Lower lobe of right lung (tissue), 2 donors: ENCODE data around the gene GRID1. TPM values are rescaled to one million over a fixed set of nuclear protein-coding genes. Genes with fewer than 3 reads are reported as not detected.
A peak's percentile ranks its signal among the peaks of the same experiment; 100 is the strongest.

Experiments used
- ATAC-seq, 2 donors: fragments of 200-7000 bp; cut with Tn5 transposase; one replicate each; pipeline ENCODE4 v1.9.1; 2020 to 2022; ENCODE audit warnings: mild to moderate bottlenecking in 2 of 2, moderate library complexity in 2 of 2
- DNase-seq: peaks from one replicate; pipeline ENCODE4 v3.0.0-alpha.2; 2020
- H3K27ac ChIP-seq: fragments of 200-600 bp; one replicate; pipeline ENCODE4 v1.8.0; 2022
- H3K27me3 ChIP-seq: fragments of 200-600 bp; one replicate; pipeline ENCODE4 v1.8.0; 2022; ENCODE audit warnings: low read depth
- H3K36me3 ChIP-seq: fragments of 200-600 bp; one replicate; pipeline ENCODE4 v1.8.0; 2022; ENCODE audit warnings: mild to moderate bottlenecking
- H3K4me1 ChIP-seq: fragments of 200-600 bp; one replicate; pipeline ENCODE4 v1.8.0; 2022
- H3K4me3 ChIP-seq: fragments of 200-600 bp; one replicate; pipeline ENCODE4 v1.8.0; 2022; ENCODE audit warnings: mild to moderate bottlenecking
- H3K9me3 ChIP-seq: fragments of 200-600 bp; one replicate; pipeline ENCODE4 v1.8.0; 2022
- intact Hi-C: fragments of 100-400 bp; cut with DNase I; formaldehyde crosslinking; loops from one replicate; pipeline ENCODE4 v1.11.0; 2022
- total RNA-seq: library from RNA; stranded (reverse); fragmentation: NEBNext Ultra II Directional; extraction: Animal tissue kit (Norgen Biotek cat#: 25700); gene quantifications from one replicate; pipeline ENCODE4 v1.2.1, GENCODE V29; 2021
- TF ChIP-seq, protein P1 (sequence below): fragments of 200-600 bp; IDR thresholded peaks from one replicate; pipeline ENCODE4 v1.8.0; 2022; ENCODE audit warnings: antibody characterized with exemption, mild to moderate bottlenecking
- donor health status: DM: no; HTN: yes; CAD: no; lungs with severe emphysema.

GRID1 gene
- total RNA-seq, 1 donor from 2014 or later = 2.5 TPM

DNA sequence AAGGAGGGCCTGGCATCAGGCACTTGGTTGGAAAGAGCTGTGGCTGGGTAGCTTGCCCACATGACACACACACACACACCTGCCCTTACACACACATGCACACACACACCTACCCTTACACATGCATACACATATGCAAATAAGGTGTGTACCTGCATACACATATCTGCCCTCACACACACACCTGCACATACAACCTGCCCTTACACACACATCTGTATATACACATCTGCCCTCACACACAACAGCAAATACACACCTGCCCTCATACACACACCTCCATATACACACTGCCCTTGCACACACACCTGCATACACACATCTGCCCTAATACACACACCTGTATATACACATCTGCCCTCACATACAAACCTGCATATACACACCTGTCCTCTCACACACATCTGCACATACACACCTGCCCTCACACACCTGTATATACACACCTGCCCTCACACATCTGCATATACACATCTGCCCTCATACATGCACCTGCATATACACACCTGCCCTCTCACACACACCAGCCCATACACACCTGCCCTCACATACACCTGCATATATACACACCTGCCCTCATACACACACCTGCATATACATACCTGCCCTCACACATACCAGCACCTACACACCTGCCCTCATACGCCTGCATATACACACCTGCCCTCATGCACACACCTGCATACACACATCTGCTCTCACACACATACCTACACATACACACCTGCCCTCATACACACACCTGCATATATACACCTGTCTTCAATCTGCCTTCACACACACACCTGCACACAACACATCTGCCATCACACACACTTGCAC is 82.9 kb downstream of the GRID1 start:
- ATAC-seq = no peak
- Histone ChIP-seq H3K27ac (no peak overlapping the region), H3K36me3 (no peaks in the 10 kb centered on the region), H3K9me3 (no peaks in the 10 kb centered on the region), H3K4me1 (no peaks in the 10 kb centered on the region), H3K4me3 (no peak overlapping the region), H3K27me3 (no peaks in the 10 kb centered on the region)
- TF ChIP-seq, protein P1, sequence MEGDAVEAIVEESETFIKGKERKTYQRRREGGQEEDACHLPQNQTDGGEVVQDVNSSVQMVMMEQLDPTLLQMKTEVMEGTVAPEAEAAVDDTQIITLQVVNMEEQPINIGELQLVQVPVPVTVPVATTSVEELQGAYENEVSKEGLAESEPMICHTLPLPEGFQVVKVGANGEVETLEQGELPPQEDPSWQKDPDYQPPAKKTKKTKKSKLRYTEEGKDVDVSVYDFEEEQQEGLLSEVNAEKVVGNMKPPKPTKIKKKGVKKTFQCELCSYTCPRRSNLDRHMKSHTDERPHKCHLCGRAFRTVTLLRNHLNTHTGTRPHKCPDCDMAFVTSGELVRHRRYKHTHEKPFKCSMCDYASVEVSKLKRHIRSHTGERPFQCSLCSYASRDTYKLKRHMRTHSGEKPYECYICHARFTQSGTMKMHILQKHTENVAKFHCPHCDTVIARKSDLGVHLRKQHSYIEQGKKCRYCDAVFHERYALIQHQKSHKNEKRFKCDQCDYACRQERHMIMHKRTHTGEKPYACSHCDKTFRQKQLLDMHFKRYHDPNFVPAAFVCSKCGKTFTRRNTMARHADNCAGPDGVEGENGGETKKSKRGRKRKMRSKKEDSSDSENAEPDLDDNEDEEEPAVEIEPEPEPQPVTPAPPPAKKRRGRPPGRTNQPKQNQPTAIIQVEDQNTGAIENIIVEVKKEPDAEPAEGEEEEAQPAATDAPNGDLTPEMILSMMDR = no peak
- intact Hi-C loops = no loop called here
- DNase-seq = no peak

- H3K4me3 ChIP-seq = no peak overlapping the region
- ATAC-seq (no peak), DNase-seq (no peak)
- H3K9me3 ChIP-seq = no peaks in the 10 kb centered on the region
- H3K4me1 ChIP-seq = no peaks in the 10 kb centered on the region
- H3K36me3 ChIP-seq = no peaks in the 10 kb centered on the region
- no peaks in the 10 kb centered on the region for H3K27me3 ChIP-seq
- intact Hi-C loops = no loop called here
- TF ChIP-seq, protein P1 = no peak
- no peak overlapping the region for H3K27ac ChIP-seq
Measured at GRCh38 chr10:86282664-86283465, 83.7 kb downstream of the GRID1 start.

DNA sequence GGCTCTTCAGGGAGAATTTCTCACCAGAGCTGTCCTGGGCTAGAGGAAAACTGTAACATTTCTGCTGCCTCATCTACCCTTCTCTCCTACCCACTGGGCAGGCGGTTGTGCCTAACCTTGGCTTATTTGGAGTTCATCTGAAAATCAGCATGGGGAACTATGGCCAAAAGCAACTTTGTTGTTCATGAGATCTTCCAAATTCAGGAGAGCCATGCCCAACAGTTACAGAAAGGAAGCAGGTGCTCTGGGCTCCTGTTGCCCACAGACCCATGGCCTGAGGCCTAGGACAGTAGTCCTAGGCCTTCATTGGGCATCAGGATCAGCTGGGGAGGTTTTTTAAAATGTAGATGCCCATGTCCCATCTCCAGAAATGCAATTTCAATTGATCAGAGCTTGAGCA is 85.2 kb downstream of the GRID1 start:
- Histone ChIP-seq H3K4me1 (no peaks in the 10 kb centered on the region), H3K9me3 (peaks cover 9% of the 10 kb centered on the region), H3K4me3 (no peak overlapping the region), H3K27me3 (no peaks in the 10 kb centered on the region), H3K36me3 (no peaks in the 10 kb centered on the region), H3K27ac (no peak overlapping the region)
- intact Hi-C loops = no loop called here
- TF ChIP-seq, protein P1 = no peak
- ATAC-seq (no peak), DNase-seq (no peak)

DNA sequence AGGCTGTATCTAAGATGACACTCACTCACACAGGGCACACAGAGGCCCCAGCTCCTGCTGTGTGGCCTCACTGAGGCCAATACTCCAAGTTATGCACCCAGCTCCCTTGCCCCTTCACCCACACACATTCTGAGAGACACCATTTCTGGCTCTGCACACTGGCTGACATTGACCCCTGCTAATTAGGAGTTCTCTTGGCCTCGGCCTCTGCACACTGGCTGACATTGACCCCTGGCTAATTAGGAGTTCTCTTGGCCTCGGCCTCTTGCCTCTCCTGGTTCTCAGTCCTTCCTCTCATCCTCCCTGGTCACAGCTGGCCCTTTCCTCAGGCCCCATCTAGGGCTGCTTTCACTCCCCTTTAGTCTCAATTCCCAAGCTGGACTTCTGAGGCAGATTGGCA is 97.3 kb downstream of the GRID1 start:
- intact Hi-C loops = no loop called here
- H3K27me3 ChIP-seq = peaks cover 10% of the 10 kb centered on the region
- H3K9me3 ChIP-seq = peaks cover 10% of the 10 kb centered on the region
- TF ChIP-seq, protein P1 = no peak
- no peak for ATAC-seq
- no peak overlapping the region for H3K4me3 ChIP-seq
- no peaks in the 10 kb centered on the region for H3K36me3 ChIP-seq
- peak; percentile 4 for DNase-seq
- no peaks in the 10 kb centered on the region for H3K4me1 ChIP-seq
- no peak overlapping the region for H3K27ac ChIP-seq

GRCh38 chr10:86267286-86268195 is 99.1 kb downstream of the GRID1 start:
- Histone ChIP-seq H3K9me3 (peaks cover 10% of the 10 kb centered on the region), H3K27ac (no peak overlapping the region), H3K4me1 (peaks cover 7% of the 10 kb centered on the region), H3K4me3 (no peak overlapping the region), H3K36me3 (no peaks in the 10 kb centered on the region), H3K27me3 (peaks cover 27% of the 10 kb centered on the region)
- intact Hi-C loops = no loop called here
- TF ChIP-seq, protein P1 = no peak
- no peak for DNase-seq
- no peak for ATAC-seq
